ENCODE data around the gene STC2.
"Not testable (repeated sequence)": the region's sequence is repeated elsewhere in the genome, so short reads cannot be mapped to it uniquely, and the experiment has no call there.

Gene STC2, protein sequence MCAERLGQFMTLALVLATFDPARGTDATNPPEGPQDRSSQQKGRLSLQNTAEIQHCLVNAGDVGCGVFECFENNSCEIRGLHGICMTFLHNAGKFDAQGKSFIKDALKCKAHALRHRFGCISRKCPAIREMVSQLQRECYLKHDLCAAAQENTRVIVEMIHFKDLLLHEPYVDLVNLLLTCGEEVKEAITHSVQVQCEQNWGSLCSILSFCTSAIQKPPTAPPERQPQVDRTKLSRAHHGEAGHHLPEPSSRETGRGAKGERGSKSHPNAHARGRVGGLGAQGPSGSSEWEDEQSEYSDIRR
- long read RNA-seq, donor 1: 0 reads
- long read RNA-seq, donor 2, full-length matches to known transcripts: 1 of 1 reads
- long read RNA-seq, donor 2, partial matches to known transcripts: 0 of 1 reads
- long read RNA-seq, donor 2, other reads (novel, unspliced or antisense): 0 of 1 reads
- long read RNA-seq, donor 3: 0 reads
- long read RNA-seq, donor 4: 0 reads
- long read RNA-seq, donor 5, full-length matches to known transcripts: 1 of 1 reads
- long read RNA-seq, donor 5, partial matches to known transcripts: 0 of 1 reads
- long read RNA-seq, donor 5, other reads (novel, unspliced or antisense): 0 of 1 reads
- long read RNA-seq, donor 6: 0 reads
- long read RNA-seq, donor 7: 0 reads
- long read RNA-seq, donor 8, full-length matches to known transcripts: 2 of 2 reads
- long read RNA-seq, donor 8, partial matches to known transcripts: 0 of 2 reads
- long read RNA-seq, donor 8, other reads (novel, unspliced or antisense): 0 of 2 reads

DNA sequence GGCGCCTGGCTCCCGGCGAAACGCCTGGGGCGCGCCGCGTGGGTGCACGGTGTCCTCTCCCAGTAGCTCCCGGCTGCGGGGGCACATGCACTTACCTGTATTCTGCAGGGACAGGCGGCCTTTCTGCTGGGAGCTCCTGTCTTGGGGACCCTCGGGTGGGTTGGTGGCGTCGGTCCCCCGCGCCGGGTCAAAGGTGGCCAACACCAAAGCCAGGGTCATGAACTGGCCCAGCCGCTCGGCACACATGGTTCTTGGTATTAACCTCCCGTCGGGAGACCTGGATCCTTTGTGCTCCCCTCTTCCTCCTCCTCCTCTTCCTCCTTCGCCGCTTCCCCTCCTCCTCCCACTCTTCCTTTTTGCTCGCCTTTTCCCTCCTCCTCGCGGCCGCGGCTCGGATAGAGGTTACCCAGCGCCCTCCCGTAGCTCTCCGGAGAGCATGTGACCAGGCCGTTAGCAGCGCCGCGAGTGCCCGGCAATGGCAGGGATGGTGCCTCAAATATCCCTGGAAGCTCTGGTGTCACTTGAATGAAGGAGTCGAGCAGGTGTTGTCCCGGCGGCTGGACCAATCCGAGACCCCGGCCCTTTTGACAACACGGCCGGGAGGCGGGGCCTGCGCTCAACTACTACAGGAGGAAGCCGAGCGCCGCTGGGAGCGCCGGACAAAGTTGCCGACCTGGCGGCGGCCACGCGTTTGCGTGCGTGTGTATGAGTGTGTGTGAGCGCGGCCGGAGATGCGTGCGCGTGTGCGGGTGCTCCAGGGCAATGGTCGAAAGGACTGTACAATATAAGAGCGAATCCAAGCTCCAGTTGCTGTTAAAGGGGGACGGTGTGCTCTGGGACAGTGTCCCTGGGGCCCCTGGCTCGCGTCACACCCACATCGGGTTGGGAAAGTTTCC is at the start of gene STC2:
STC2 (minus strand) TSS at position 467 of the 896 bp plus-strand sequence; CDS start at position 246, 221 bp downstream.
- DNase-seq: peak; percentile 84

DNA sequence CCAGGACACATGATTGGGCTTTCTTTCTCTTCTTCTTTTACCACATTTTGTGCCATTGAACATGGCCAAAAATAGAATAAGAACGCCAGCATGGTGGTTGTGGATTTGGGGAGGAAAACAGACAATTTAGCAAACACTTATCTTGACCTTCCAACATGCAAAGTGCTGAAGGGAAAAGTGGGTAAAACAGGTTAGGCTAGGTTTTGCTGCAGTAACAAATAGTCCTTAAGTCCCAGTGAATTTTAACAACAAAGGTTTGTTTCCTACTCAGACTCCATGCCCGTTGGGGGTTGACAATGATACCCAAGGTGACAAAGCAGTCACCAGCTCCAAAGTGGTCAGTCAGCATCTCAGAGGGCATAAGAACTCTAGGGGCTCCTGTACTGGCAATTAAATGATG is 43.2 kb upstream of the STC2 start:
- DNase-seq: no peak

DNA sequence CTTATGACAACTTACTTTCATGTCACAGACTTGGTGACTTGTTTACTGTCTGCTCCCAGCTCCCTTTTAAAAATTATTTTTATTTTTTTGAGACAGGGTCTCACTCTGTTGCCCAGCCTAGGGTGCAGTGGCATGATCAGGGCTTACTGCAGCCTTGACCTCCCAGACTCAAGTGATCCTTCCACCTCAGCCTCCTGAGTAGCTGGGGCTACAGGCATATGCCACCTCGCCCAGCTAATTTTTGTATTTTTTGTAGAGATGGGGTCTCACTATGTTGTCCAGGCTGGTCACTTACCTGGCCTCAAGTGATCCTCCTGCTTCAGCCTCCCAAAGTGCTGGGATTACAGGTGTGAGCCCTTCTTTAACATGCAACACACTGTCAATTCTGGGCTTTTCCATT is 35.2 kb upstream of the STC2 start:
- not testable (repeated sequence) for DNase-seq

DNA sequence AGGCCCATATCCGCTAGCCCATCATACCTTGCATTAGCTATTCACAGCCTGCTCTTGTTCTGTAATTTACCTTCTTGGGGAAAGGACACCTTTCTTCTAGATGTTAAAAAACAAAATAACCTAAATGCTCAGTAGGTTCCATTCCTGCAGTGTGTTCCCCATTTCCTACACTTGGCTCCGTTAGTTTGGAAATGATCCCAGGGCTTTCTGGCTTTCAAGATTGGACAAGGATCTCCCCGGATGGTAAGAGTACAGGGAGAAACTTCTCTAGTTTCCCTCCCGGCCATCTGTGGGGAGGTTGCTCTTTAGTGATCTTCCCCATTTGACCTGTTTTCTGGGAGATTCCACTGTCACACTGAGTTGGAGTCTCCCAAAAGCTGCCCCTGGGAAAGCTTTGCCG is 27.3 kb upstream of the STC2 start:
- DNase-seq: no peak

DNA sequence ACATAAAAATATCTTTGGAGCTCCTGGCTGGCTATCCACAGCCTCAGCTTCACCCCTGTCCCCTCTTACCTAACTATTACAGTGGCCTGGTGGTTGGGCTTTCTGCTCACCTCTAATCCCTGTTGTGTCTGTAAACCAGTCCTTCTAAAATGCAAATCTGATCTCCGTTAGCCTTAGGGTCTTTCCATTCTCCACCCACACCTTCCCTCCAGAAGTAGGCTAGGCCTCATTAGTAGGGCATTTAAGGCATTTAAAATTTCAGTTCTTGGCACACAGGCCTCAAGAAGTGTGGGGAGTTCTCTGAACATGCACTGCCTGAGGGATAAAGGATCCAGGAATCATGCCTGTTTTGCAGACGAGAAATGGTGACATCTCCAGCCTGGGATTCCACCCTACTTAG is 26.4 kb upstream of the STC2 start:
- no peak for DNase-seq

DNA sequence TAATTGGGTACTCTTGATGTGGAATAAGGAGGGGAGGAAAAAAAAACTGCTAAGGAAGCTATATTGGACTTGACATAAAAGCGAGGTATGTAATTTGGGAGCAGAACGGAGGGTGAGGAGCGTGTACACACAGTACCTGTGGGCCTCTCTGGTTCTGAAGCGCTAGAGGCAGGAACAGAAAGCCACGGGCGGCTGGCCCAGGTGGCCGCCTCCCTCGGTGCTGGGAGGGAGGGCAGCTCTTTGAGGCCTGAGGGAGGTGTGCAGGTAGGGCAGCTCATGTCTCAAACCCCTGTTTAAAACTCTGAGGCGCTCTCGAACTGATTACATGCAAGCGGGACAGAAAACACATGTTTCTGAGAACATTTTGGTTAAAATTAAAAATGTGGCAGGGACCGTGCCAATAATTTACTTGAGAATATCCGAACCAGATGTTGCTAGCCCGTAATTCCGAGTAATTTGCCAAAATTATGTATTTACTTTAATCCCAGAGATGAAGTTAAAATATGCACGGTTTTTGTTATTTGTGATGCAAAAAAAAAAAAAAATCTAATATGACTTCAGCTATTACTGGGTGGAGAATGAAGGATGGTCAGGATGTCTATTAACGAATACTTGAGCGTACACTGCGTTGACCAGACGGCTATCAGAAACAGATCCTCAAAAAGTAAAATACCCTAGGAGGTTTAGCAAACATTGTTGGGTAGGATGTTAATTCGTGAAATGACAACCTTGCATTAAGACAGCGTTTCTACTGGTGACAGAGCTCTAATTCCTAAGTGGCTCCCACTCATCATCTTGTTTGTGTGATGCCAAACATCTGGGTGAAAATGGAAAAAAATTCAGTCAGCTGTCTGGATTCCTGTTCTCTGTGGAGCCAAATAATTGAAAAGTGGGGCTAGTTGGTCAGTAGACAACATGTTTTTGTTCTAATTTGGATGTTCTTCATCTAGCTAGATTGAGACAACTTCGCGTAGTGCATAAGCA is 24.4 kb upstream of the STC2 start:
- DNase-seq: no peak

DNA sequence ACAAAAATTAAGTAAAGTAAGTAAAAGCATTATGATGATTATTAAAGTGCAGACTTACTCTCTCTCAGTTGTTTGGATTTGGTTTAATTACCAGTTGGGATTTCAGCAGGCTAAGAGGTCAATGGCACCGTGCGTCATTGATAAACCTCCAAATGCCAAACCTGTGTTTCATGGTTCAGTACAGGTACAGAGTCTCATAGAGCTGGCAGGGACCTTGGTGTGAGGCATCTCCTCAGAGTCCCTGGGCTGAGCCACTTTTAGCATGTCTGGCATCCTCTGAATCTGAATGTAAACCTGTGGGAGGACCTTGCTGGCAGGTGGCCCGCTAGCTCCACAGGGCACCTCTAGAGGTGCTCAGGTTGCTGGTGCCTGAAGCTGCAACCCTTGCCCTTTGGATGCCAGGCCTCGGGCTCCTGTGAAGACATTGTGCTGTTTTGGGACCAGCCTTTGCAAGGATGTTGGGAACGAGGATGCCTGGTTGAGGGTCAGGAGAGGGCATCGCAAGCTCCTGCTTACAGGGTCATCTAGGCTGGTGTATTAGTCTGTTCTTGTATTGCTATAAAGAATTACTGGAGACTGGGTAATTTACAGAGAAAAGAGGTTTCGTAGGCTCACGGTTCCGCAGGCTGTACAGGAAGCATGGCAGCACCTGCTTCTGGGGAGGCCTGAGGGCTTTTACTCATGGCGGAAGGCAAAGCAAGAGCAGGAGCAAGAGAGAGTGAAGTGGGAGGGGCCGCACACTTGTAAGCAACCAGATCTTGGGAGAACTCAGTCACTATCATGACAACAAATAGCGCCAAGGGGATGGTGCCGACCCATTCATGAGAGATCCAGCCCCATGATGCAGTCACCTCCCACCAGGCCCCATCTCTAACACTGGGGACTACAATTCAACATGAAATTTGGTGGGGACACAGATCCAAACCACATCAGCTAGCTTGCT is 14.9 kb upstream of the STC2 start:
- no peak for DNase-seq

DNA sequence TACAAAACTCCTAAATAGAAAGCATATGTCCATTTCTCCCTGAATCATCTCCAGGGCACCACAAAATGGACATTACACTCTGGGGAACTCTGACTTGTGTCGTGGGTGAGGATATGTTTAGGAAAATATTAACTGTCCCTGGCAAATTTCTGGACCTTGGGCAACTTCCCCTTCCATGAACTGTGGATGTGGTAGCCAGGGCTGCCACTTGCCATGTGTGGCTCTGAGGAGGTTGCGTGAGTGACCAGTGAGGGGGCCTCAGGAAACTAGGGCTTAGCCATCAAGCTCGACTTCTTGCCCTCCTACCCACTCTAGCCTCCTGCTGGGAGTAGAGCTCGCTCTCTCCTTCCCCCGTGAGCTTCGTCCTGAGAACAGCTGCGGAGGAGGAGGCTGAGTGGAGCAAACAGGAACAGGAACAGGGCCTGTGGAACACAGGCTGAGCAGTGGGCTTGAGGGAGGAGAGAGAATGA is 13.8 kb upstream of the STC2 start:
- no peak for DNase-seq

DNA sequence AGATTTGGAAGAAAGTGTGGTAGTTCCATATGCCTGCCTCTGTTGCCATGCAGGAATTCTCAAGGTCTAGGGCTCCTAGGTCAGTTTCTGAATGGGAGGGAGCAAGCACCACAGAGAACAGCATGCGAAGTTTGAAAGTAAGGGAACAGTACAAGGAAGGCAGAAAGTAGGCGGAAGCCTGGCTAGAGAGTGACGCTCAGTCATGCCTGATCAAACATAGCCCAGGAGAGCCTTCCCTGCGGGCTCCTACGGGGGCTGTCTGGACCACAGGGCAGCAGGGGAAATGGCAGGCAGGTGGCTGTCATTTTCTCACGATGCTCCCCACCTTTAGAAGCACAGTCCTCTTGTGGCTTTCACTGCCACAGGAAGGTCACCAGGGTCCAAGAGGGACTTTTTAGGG is 12.8 kb upstream of the STC2 start:
- DNase-seq: no peak

DNA sequence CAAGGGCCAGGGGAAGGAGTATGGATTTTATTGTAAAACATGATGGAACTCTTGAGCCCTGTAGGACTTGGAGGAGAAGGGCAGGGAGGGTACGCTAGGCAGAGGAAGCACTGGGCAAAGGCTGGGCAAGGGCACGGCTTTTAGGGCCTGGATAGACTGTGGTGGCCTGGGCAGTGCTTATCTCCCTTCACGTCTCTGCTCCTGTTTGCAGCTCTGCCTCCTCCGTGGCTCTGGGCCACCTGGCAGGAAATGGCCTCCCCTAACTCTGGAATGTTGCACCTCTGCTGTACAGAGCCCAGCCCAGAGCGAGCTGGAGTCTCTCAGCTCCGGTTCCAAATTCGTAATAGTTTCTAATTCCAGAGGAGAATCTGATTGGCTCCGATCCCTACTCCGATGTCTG is 12.2 kb upstream of the STC2 start:
- DNase-seq: no peak

DNA sequence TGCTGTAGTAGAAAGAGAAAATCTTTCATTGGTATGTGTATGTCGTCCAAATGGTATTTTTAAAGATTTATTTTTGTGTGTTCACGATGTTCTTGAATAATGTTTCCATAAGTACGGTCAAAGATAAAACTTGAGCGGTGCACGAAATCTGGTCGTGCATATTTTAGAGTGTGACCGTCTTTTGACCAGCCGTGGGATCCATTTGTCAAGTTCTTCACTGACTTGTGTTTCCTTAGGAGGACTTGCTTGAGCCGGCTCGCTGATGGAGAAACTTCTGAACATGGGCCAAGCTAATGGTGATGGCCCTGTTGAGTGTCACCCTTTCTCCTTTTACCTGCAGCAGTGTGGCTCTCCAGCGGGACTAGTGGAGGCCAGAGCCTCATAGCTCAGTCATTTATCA is 11.1 kb upstream of the STC2 start:
- no peak for DNase-seq

DNA sequence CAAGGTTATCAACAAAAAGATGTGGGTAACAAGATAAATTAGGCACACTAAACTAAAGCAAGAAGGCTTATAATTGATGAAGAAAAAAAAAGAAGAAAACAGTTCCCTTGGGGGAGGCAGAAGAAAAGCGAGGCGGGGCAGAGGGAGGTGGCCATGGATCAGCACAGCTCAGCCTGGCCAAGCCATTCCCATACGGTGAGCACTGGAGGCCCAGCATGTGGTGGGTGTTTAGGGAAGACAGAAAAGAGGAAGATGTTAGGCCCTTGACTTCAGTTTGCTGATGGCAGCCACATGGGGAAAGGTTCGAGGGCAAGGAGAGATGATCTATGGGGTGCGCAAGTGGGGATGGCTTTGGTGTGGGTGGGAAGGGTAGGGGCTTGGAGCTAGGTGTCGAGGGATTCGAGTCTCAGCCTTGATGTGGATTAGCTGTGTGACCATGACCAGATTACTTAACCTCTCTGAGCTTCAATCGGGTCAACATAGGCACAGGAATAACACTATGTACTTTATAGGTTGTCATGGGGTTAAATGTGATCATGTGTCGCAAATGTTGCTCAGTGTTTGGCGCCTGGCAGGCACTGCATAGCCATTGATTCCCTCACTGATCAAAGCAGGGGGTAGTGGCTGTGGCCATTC is 10.3 kb upstream of the STC2 start:
- no peak for DNase-seq

DNA sequence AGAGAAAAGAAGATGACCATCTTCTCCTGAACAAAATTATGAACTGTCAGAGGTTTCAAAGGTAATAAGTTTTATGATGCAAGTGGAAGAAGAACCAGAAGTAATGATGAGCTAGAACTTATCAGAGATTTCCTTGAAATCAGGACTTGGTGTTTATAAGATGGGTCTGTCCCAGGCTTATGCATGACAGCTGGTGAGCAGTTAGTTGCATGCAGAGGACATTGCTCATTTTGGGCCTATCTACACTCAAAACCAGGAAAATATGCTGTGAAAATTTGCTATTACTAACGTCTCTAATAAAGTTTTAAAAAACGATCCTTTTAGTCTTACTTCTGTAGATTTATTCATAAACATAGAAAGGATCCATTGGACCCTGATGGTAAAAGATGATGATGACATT is 6.6 kb upstream of the STC2 start:
- no peak for DNase-seq

DNA sequence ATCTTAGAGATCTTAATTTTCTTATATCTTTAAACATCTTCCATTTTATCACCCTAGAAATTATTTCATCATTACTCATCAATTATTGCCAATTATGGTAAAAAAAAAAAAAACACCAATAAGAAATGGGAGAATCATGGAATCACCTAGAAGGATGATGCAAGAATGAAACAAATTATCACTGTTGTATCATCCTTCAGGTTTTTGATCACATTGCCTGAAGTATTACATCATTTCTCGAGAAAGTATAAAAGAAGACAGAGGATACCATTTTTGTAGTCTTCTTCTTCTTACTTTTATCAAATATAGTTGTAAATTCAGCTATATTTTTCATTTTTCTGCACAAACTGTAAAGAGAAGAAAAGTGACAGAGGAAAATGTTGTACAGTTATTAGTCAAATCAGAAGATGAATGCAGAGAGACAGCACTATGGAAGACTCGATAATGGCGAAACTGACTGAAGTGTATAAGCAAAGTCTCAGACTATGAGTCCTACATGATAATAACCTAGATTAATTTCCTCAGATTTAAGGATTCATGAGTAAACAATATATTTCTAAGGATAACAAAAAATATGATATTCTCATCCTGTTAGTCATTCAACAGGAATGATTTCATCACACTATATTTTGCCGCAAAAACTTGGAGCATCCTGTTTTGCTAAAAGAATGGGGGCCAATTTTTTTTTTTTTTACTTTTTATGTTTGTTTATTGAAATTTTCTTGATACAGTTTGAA is 5.9 kb upstream of the STC2 start:
- DNase-seq: no peak

DNA sequence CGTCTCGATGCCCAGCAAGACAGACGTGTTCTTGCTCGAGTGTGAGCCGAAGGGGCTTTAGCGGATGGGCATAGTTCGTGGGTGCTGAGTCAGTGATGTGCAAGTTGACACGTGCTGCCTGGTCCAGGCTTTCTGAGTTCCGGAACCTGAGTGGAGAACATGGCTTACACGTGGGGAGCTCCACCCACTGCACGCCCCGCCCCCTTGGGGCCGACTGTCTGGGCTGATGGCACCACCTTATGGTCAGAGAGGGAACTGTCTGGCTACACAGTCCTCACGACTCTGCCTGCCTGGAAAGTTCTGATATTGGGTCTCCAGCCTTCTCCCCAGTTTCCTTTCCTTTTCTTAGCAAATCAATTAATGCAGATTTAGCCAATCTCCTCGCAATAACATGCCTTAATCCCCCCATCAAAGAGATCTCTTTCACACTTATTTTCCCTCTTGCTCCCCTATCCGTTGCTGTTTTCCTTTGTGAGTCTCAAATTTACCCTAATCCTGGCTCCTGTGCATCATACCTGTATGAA is 3.8 kb upstream of the STC2 start:
- peak; percentile 66 for DNase-seq

DNA sequence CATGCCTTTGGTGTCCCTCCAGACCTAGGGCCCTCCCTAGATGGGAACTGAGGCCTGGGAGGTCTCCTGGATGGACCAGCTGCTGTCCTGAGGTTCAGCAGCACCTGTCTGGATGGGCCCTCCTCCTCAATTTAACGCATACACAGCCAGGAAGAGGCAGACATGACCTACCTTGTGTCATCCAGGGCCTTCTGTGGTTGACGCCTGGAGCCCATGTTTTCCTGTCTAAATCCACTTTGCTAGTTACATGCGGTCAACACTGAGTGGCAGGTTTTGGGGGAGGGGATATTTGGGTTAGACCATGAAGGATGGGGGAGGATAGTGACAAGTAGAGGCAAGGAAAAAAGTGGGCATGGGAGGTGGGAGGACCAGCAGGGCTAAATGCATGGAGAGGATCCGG is 3.1 kb upstream of the STC2 start:
- DNase-seq: no peak

DNA sequence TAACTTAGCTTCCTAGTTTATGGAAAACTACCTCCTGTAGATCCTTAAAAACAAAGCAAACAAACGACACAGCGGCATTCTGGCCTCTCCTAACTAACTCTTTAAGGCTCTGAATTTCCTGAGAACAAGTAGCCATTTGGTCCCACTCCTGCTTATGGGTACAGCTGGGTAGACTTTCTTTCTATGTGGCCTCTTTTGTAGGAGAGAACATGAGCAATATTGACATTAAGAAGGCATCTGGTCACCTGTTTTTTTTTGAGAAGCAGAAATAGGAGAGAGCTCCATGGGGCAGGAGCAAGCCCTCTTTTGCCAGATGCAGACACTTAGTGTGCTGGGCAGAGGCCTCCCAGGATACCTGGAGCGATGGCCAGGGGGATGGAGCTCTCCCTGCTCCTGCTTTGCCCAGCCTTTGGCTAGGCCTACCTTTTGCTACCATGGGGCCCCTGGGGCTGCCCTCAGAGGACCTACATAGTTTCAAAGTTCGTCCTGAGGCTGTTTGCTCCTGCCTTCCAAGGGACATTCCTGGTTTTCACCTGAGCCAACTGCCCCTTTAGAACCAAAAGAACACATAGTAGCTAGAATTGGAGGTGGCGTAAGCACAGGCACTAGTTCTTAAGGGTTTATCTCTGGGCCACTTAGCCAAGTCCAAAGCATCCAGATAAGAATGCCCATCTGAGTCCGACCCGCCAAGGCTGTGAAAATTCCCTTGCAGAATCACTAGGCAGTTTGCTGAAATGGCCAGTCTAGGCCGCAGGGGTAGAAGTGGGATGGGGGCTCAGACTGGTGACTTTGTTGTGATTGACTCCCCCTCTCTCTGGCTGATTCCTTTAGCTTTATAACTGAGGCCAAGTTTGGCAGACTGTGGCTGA is 2.4 kb upstream of the STC2 start:
- no peak for DNase-seq

Measured in right kidney (tissue), 9 donors.